GM12878 (cell line): ENCODE data around the gene INO80B. TPM values are rescaled to one million over a fixed set of nuclear protein-coding genes. Genes with fewer than 3 reads are reported as not detected.

Source experiments
- ATF7 ChIP-seq: fragments of 450-650 bp; IDR thresholded peaks from 2 replicates; pipeline ENCODE4 v1.6.1; 2016; ENCODE audit warnings: low read depth, mild to moderate bottlenecking
- CEBPB ChIP-seq, 2 experiments: fragments of 150-350 bp in 1 of 2; IDR thresholded peaks; 2 replicates each; pipeline ENCODE4 v1.6.1; 2012 to 2014; ENCODE audit warnings: low read depth in 2 of 2, low read length in 2 of 2, borderline replicate concordance in 1 of 2, inconsistent platforms in 1 of 2
- CUX1 ChIP-seq: IDR thresholded peaks from 2 replicates; pipeline ENCODE4 v1.6.1; 2012; ENCODE audit warnings: improper control_type of control experiment, low read depth, low read length; ENCODE audit not compliant: insufficient replicate concordance
- DPF2 ChIP-seq: fragments of 450-650 bp; IDR thresholded peaks from 2 replicates; pipeline ENCODE4 v1.6.1; 2017; ENCODE audit warnings: mild to moderate bottlenecking
- GABPA ChIP-seq: IDR thresholded peaks from 2 replicates; pipeline ENCODE4 v1.6.1; 2014; ENCODE audit warnings: antibody characterized with exemption, low read depth, mild to moderate bottlenecking, inconsistent platforms
- KAT2A ChIP-seq: conservative IDR thresholded peaks from 2 replicates; pipeline ENCODE4 v1.6.1; 2011; ENCODE audit warnings: low read depth, low read length; ENCODE audit not compliant: control insufficient read depth
- MAX ChIP-seq: IDR thresholded peaks from 2 replicates; pipeline ENCODE4 v1.6.1; 2012; ENCODE audit warnings: low read depth, low read length, improper control_type of control experiment
- NFXL1 ChIP-seq: fragments of 450-650 bp; IDR thresholded peaks from 2 replicates; pipeline ENCODE4 v1.6.1; 2017; ENCODE audit warnings: antibody characterized with exemption, mild to moderate bottlenecking, borderline replicate concordance
- NKRF ChIP-seq: fragments of 450-650 bp; conservative IDR thresholded peaks from 2 replicates; pipeline ENCODE4 v1.6.1; 2017; ENCODE audit warnings: mild to moderate bottlenecking, moderate library complexity
- PKNOX1 ChIP-seq: fragments of 450-650 bp; IDR thresholded peaks from 2 replicates; pipeline ENCODE4 v1.6.1; 2016; ENCODE audit warnings: mild to moderate bottlenecking
- PRDM15 ChIP-seq: fragments of 450-650 bp; formaldehyde crosslinking; IDR thresholded peaks from 2 replicates; pipeline ENCODE4 v1.4.0; 2020; ENCODE audit warnings: mild to moderate bottlenecking, moderate library complexity
- RELB ChIP-seq: fragments of 450-650 bp; IDR thresholded peaks from 2 replicates; pipeline ENCODE4 v1.6.1; 2017; ENCODE audit warnings: low read depth, mild to moderate bottlenecking, moderate library complexity
- SMAD1 ChIP-seq: fragments of 450-650 bp; IDR thresholded peaks from 2 replicates; pipeline ENCODE4 v1.6.1; 2018; ENCODE audit warnings: mild to moderate bottlenecking, low read depth; ENCODE audit not compliant: partially characterized antibody
- TAF1 ChIP-seq: IDR thresholded peaks from 2 replicates; pipeline ENCODE4 v1.6.1; 2011; ENCODE audit warnings: mild to moderate bottlenecking, low read depth, low read length, borderline replicate concordance
- TCF3 ChIP-seq: IDR thresholded peaks from 2 replicates; pipeline ENCODE4 v1.6.1; 2012; ENCODE audit warnings: low read depth, mild to moderate bottlenecking, low read length, borderline replicate concordance; ENCODE audit not compliant: insufficient read depth
- polyA plus RNA-seq, 11 experiments: library from polyadenylated mRNA; depleted of rRNA in 4 of 11; unstranded in 6 of 11; stranded (reverse) in 5 of 11; fragments of >200 nt; fragmentation: Nextera tagmentation in 4 of 11; fragmentation: Illumina TruSeq in 1 of 11; extraction: Ambion mirVana in 4 of 11; extraction: Trizol in 1 of 11; gene quantifications; 1 replicate in 1 of 11; 2 replicates in 10 of 11; pipeline versions ENCODE4 v1.2.1 to v1.2.3, GENCODE V29; 2011 to 2016; ENCODE audit warnings: inconsistent platforms in 2 of 11, missing spikeins in 2 of 11, low read depth in 1 of 11
- total RNA-seq, 4 experiments: library from RNA; depleted of rRNA in 3 of 4; stranded (reverse); fragments of >200 nt in 3 of 4; fragmentation: Illumina TruSeq in 1 of 4; extraction: Trizol in 1 of 4; gene quantifications; 2 replicates each; pipeline versions ENCODE4 v1.2.1 to v1.2.3, GENCODE V29; 2013 to 2021

INO80B gene
- total and polyA plus RNA-seq, 10 of the 15 experiments (the other 5 are each of a cell fraction or from before 2014, with no cell fraction given): 1.3 to 26.7 (median 11.1) TPM

GRCh38 chr2:74406035-74406434 is 48.9 kb upstream of the INO80B start (continued):
- no peak for TF ChIP-seq PRDM15
- TF ChIP-seq TCF3: no peak
- TF ChIP-seq NFXL1: no peak
- TF ChIP-seq SMAD1: no peak
- TF ChIP-seq ATF7: peak; percentile 69; the same call in 1 of the 2 replicates
- TF ChIP-seq KAT2A: no peak
- no peak for TF ChIP-seq GABPA
- no peak for TF ChIP-seq MAX
- no peak for TF ChIP-seq NKRF
- TF ChIP-seq RELB: 0 out of 2 replicates have a peak, but pooled peaks have one; percentile 43
- TF ChIP-seq CEBPB (IDR thresholded peaks at IDR 0.05; ENCODE audit: borderline replicate concordance in 1 of 2, low read depth in 2 of 2, low read length in 2 of 2): no peak
- TF ChIP-seq PKNOX1: peak; percentile 29; the same call in 1 of the 2 replicates
- no peak for TF ChIP-seq CUX1
- TF ChIP-seq TAF1: no peak
- TF ChIP-seq DPF2: peak; percentile 40; the same call in 1 of the 2 replicates
